Loucy (cell line): ENCODE measurements around the gene LSM3.

Experiments used
- EZH2phosphoT487 ChIP-seq: fragments of 200-600 bp; IDR thresholded peaks from 2 replicates; pipeline ENCODE4 v1.6.1; 2018; ENCODE audit warnings: antibody characterized with exemption, mild to moderate bottlenecking, moderate library complexity, borderline replicate concordance
- TF ChIP-seq, protein P1 (sequence below): fragments of 200-600 bp; sonication (generic); conservative IDR thresholded peaks from 2 replicates; pipeline ENCODE4 v1.5.1; 2014; ENCODE audit warnings: mild to moderate bottlenecking, antibody characterized with exemption, low read length

- TF ChIP-seq, protein P1, sequence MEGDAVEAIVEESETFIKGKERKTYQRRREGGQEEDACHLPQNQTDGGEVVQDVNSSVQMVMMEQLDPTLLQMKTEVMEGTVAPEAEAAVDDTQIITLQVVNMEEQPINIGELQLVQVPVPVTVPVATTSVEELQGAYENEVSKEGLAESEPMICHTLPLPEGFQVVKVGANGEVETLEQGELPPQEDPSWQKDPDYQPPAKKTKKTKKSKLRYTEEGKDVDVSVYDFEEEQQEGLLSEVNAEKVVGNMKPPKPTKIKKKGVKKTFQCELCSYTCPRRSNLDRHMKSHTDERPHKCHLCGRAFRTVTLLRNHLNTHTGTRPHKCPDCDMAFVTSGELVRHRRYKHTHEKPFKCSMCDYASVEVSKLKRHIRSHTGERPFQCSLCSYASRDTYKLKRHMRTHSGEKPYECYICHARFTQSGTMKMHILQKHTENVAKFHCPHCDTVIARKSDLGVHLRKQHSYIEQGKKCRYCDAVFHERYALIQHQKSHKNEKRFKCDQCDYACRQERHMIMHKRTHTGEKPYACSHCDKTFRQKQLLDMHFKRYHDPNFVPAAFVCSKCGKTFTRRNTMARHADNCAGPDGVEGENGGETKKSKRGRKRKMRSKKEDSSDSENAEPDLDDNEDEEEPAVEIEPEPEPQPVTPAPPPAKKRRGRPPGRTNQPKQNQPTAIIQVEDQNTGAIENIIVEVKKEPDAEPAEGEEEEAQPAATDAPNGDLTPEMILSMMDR, result no peak
- no peak for TF ChIP-seq EZH2phosphoT487
These were observed 26.1 kb downstream of the LSM3 start for GRCh38 chr3:14204515-14205284.
